Posterior vena cava (tissue), 2 donors: ENCODE data around the gene IZUMO2. TPM values are rescaled to one million over a fixed set of nuclear protein-coding genes. Genes with fewer than 3 reads are reported as not detected.
A peak's percentile ranks its signal among the peaks of the same experiment; 100 is the strongest.

ENCODE experiments used
- DNase-seq: peaks from one replicate; pipeline ENCODE4 v3.0.0-alpha.2; 2020; ENCODE audit warnings: low spot score
- intact Hi-C, 2 donors: fragments of 100-400 bp; cut with DNase I; formaldehyde crosslinking; loops; one replicate each; pipeline versions ENCODE4 v1.14.1 to v1.14.2; 2022 to 2023
- total RNA-seq, 2 donors: library from RNA; stranded (reverse); fragmentation: NEBNext Ultra II Directional; extraction: Animal tissue kit (Norgen Biotek cat#: 25700); gene quantifications; one replicate each; pipeline ENCODE4 v1.2.1, GENCODE V29; 2021
- donor health status: DM: yes; HTN: yes; CAD: no.
- donor health status: DM: yes; HTN: yes; CAD: no.

The IZUMO2 gene
- total RNA-seq, 2 donors from 2014 or later = not detected

GRCh38 chr19:50189331-50189730 is 26.2 kb upstream of the IZUMO2 start:
- intact Hi-C loops = no loop called here
- no peak for DNase-seq

- intact Hi-C loops = no loop called here
- DNase-seq = no peak
Measured at GRCh38 chr19:50187937-50188336, 24.9 kb upstream of the IZUMO2 start.

GRCh38 chr19:50184196-50184595 is 21.1 kb upstream of the IZUMO2 start:
- intact Hi-C loops = no loop called here
- no peak for DNase-seq

- no peak for DNase-seq
- intact Hi-C loops = no loop called here
Measured at GRCh38 chr19:50181121-50181520, 18.0 kb upstream of the IZUMO2 start.

- intact Hi-C loops = no loop called here
- no peak for DNase-seq
Measured at GRCh38 chr19:50178859-50179537, 15.9 kb upstream of the IZUMO2 start.

GRCh38 chr19:50178320-50178719 is 15.2 kb upstream of the IZUMO2 start:
- DNase-seq = no peak
- intact Hi-C loops = no loop called here

GRCh38 chr19:50176775-50177174 is 13.7 kb upstream of the IZUMO2 start:
- intact Hi-C loops = no loop called here
- DNase-seq = no peak

- DNase-seq = no peak
- intact Hi-C loops = no loop called here
Measured at GRCh38 chr19:50175924-50176323, 12.8 kb upstream of the IZUMO2 start.

- intact Hi-C loops = no loop called here
Measured at GRCh38 chr19:50174100-50174793, 11.2 kb upstream of the IZUMO2 start.

GRCh38 chr19:50173127-50173526 is 10.0 kb upstream of the IZUMO2 start:
- intact Hi-C loops = no loop called here
- DNase-seq = no peak

More at GRCh38 chr19:50174100-50174793, 11.2 kb upstream of the IZUMO2 start:
- DNase-seq = no peak

GRCh38 chr19:50172726-50173125 is 9.6 kb upstream of the IZUMO2 start:
- no peak for DNase-seq
- intact Hi-C loops = no loop called here

- DNase-seq = no peak
- intact Hi-C loops = no loop called here
Measured at GRCh38 chr19:50171752-50172151, 8.7 kb upstream of the IZUMO2 start.

GRCh38 chr19:50167314-50167721 is 4.2 kb upstream of the IZUMO2 start:
- DNase-seq = no peak
- intact Hi-C loops = no loop called here

GRCh38 chr19:50159078-50159477 is 4.0 kb downstream of the IZUMO2 start:
- intact Hi-C loops = no loop called here
- DNase-seq = no peak

GRCh38 chr19:50158577-50158976 is 4.5 kb downstream of the IZUMO2 start:
- no peak for DNase-seq
- intact Hi-C loops = no loop called here

GRCh38 chr19:50155520-50156109 is 7.5 kb downstream of the IZUMO2 start:
- no peak for DNase-seq
- intact Hi-C loops = no loop called here

GRCh38 chr19:50154529-50154928 is 8.6 kb downstream of the IZUMO2 start:
- intact Hi-C loops = no loop called here
- DNase-seq = no peak

GRCh38 chr19:50152578-50152977 is 10.5 kb downstream of the IZUMO2 start:
- no peak for DNase-seq
- intact Hi-C loops = no loop called here

- intact Hi-C loops = no loop called here
- no peak for DNase-seq
Measured at GRCh38 chr19:50148528-50148927, 14.6 kb downstream of the IZUMO2 start.

GRCh38 chr19:50147462-50148423 is 15.3 kb downstream of the IZUMO2 start:
- DNase-seq = peak; percentile 93
- intact Hi-C loops = no loop called here
